Gastroesophageal sphincter (tissue), 4 donors: ENCODE measurements around the gene TRNP1. TPM values are rescaled to one million over a fixed set of nuclear protein-coding genes. Genes with fewer than 3 reads are reported as not detected.
"Not testable (repeated sequence)": the region's sequence is repeated elsewhere in the genome, so short reads cannot be mapped to it uniquely, and the experiment has no call there.

Source experiments
- ATAC-seq: fragments of 150-250 bp; one replicate; pipeline ENCODE4 v1.9.1; 2016; ENCODE audit warnings: mild to moderate bottlenecking, moderate library complexity
- H3K27ac ChIP-seq, 4 donors: fragments of 200-600 bp; sonication (generic) in 3 of 4; 1 replicate in 3 of 4; 2 replicates in 1 of 4; pipeline ENCODE4 v1.5.1; 2016 to 2019
- H3K27me3 ChIP-seq: fragments of 200-600 bp; sonication (generic); one replicate; pipeline ENCODE4 v1.5.1; 2019
- H3K36me3 ChIP-seq, 2 donors: fragments of 200-600 bp; sonication (generic); one replicate each; pipeline ENCODE4 v1.5.1; 2019; ENCODE audit warnings: control low read depth in 1 of 2
- H3K4me1 ChIP-seq, 3 donors: fragments of 200-600 bp; sonication (generic); 1 replicate in 2 of 3; 2 replicates in 1 of 3; pipeline ENCODE4 v1.5.1; 2016 to 2019; ENCODE audit warnings: control low read depth in 2 of 3
- H3K4me3 ChIP-seq, 2 donors: fragments of 200-600 bp; sonication (generic); one replicate each; pipeline ENCODE4 v1.5.1; 2019; ENCODE audit warnings: mild to moderate bottlenecking in 1 of 2, moderate library complexity in 1 of 2
- H3K9me3 ChIP-seq, 3 donors: fragments of 200-600 bp; sonication (generic); one replicate each; pipeline ENCODE4 v1.5.1; 2017 to 2019; ENCODE audit warnings: control low read depth in 2 of 3
- EP300 ChIP-seq: sonication (generic); formaldehyde crosslinking; IDR thresholded peaks from one replicate; pipeline ENCODE4 v1.6.1; 2017; ENCODE audit warnings: antibody characterized with exemption, mild to moderate bottlenecking
- POLR2A ChIP-seq, 2 donors: fragments of 450-650 bp; IDR thresholded peaks; one replicate each; pipeline ENCODE4 v1.6.1; 2017; ENCODE audit warnings: antibody characterized with exemption in 2 of 2, mild to moderate bottlenecking in 2 of 2, moderate library complexity in 1 of 2
- POLR2AphosphoS5 ChIP-seq: sonication (generic); formaldehyde crosslinking; IDR thresholded peaks from one replicate; pipeline ENCODE4 v1.6.1; 2017; ENCODE audit warnings: antibody characterized with exemption
- WGBS, 2 donors: methylation state at CpG; one replicate each; pipeline ENCODE4 v1.1.5; 2018; ENCODE audit warnings: low coverage in 1 of 2; 5-methylcytosine and 5-hydroxymethylcytosine counted together
- total RNA-seq, 4 donors: library from RNA; depleted of rRNA; stranded (reverse); fragments of >200 nt; gene quantifications; one replicate each; pipeline ENCODE4 v1.1.0, GENCODE V29; 2016
- TF ChIP-seq, protein P1 (sequence below), 4 experiments: fragments of 200-600 bp in 2 of 4; fragments of 450-650 bp in 2 of 4; sonication (generic) in 1 of 4; IDR thresholded peaks; one replicate each; pipeline ENCODE4 v1.5.1; 2017 to 2019; ENCODE audit warnings: antibody characterized with exemption in 4 of 4, mild to moderate bottlenecking in 2 of 4, moderate library complexity in 2 of 4

TRNP1 gene
- total RNA-seq, 4 donors from 2014 or later = 15.9 to 48.4 (median 38.8) TPM

DNA sequence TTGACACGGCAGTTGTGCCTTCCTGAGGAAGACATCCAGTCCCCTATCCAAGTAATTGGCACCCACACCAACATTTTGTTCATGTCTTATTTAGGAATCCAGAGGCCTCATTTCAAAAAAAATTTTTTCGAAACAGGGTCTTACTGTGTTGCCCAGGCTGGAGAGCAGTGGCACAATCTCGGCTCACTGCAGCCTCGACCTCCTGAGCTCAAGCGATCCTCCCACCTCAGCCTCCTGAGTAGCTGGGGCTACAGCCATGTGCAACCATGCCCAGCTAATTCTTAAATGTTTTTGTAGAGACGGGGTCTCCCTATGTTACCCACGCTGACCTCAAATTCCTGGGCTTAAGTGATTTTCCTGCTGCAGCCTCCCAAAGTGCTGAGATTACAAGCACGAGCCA lies 9.2 kb upstream of the TRNP1 start:
- Histone ChIP-seq H3K4me1 (no peaks in the 10 kb centered on the region), H3K27me3 (peaks cover 51% of the 10 kb centered on the region), H3K9me3 (no peaks in the 10 kb centered on the region), H3K4me3 (no peak overlapping the region), H3K36me3 (no peaks in the 10 kb centered on the region), H3K27ac (no peak overlapping the region)
- ATAC-seq = no peak
- WGBS, 2 donors = 50 to 85% methylated on average over 2 to 5 of the region's 8 CpGs
- TF ChIP-seq, protein P1, sequence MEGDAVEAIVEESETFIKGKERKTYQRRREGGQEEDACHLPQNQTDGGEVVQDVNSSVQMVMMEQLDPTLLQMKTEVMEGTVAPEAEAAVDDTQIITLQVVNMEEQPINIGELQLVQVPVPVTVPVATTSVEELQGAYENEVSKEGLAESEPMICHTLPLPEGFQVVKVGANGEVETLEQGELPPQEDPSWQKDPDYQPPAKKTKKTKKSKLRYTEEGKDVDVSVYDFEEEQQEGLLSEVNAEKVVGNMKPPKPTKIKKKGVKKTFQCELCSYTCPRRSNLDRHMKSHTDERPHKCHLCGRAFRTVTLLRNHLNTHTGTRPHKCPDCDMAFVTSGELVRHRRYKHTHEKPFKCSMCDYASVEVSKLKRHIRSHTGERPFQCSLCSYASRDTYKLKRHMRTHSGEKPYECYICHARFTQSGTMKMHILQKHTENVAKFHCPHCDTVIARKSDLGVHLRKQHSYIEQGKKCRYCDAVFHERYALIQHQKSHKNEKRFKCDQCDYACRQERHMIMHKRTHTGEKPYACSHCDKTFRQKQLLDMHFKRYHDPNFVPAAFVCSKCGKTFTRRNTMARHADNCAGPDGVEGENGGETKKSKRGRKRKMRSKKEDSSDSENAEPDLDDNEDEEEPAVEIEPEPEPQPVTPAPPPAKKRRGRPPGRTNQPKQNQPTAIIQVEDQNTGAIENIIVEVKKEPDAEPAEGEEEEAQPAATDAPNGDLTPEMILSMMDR (IDR thresholded peaks at IDR 0.05) = no peak
- TF ChIP-seq POLR2AphosphoS5 (no peak), EP300 (no peak), POLR2A (IDR thresholded peaks at IDR 0.05) (no peak)

DNA sequence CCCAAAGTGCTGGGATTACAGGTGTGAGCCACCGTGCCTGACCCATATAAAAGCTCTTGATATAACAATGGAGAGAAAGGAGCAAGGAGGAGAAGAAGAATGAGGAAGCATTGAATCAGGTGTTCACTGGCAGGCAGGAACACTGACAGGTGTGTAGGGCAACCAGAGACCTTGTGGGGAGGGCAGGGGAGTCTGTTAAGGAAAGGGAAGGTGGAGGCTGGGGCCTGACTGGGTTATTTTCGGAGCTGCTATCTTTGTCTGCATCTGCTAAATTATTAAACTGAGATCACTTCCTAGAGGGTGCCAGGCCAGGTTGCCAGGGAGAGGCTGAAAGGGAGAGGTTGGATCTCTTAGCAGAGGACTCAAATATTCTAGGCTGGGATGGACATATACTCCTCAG lies 6.8 kb upstream of the TRNP1 start:
- WGBS, 2 donors = 25 to 43% methylated on average over 1 to 2 of the region's 2 CpGs
- no peaks in the 10 kb centered on the region for H3K4me1 ChIP-seq
- TF ChIP-seq POLR2A (IDR thresholded peaks at IDR 0.05) = no peak
- H3K36me3 ChIP-seq = no peaks in the 10 kb centered on the region
- no peak overlapping the region for H3K27ac ChIP-seq
- no peak overlapping the region for H3K4me3 ChIP-seq
- no peaks in the 10 kb centered on the region for H3K9me3 ChIP-seq
- ATAC-seq = no peak
- peaks cover 54% of the 10 kb centered on the region for H3K27me3 ChIP-seq

DNA sequence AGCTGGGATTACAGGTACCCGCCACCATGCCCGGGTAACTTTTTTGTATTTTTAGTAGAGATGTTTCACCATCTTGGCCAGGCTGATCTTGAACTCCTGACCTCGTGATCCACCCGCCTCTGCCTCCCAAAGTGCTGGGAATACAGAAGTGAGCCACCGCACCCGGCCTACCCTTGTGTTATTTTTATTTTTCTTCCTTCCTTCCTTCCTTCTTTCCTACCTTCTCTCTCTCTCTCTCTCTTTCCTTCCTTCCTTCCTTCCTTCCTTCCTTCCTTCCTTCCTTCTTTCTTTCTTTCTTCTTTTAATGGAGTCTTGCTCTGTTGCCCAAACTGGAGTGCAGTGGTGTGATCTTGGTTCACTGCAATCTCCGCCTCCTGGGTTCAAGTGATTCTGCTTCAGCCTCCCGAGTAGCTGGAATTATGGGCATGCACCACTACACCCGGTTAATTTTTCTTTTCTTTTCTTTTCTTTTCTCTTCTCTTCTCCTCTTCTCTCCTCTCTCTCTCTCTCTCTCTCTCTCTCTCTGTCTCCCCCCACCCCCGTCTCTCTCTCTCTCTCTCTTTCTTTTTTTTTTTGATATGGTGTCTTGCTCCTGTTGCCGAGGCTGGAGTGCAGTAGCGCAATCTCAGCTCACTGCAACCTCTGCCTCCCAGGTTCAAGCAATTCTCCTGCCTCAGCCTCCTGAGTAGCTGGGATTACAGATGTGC lies 3.9 kb upstream of the TRNP1 start:
- peaks cover 3 to 15% (median 3%) of the 10 kb centered on the region in 3 donors for H3K4me1 ChIP-seq
- peaks cover 49% of the 10 kb centered on the region for H3K27me3 ChIP-seq
- 70 to 85% methylated on average over 6 to 11 of the region's 12 CpGs for WGBS, 2 donors
- H3K27ac ChIP-seq, H3K36me3 ChIP-seq, H3K9me3 ChIP-seq, H3K4me3 ChIP-seq, ATAC-seq: not testable (repeated sequence)

DNA sequence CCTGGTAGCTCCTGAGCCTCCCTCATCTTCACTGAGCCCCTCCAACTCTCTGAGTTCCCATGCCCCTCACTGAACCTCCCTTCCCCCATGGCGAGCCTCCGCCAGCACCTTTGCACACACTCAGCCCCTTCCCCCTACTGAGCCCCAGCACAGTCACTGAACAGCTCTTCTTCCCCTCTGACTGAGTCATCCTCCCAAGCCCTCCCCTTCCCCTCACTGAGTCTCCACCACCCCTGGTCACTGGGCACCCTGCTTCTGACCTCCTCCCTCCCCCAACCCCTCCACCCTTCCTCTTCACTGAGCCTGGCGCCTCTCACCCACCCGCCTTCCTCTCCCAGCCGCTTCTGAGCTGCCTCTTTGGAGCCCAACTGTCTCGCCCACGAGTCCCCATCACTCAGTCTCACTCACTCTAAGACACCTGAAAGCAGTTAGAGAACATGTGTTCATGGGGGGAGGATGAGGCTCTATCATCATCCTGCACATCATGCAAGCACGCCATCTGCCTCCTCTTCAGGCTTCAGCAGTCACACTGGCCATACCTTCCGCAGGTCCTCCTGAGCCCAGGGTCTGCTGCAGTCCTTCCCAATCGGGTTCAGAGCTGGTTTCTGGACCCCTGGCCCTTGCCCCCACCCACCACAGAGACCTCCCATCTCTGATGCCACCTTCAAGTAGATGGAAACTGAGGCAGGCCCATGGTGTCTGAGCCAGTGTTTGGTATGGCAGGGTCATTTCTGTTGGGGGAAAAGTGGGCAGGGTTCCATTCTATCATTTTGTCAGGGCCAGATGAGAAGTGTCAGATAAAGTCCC lies 2.0 kb upstream of the TRNP1 start:
- no peak overlapping the region for H3K4me3 ChIP-seq
- no peaks in the 10 kb centered on the region for H3K9me3 ChIP-seq
- ATAC-seq = no peak
- H3K36me3 ChIP-seq = no peaks in the 10 kb centered on the region
- H3K4me1 ChIP-seq = peaks cover 3 to 34% (median 5%) of the 10 kb centered on the region in 3 donors
- H3K27ac ChIP-seq = no peak overlapping the region
- TF ChIP-seq EP300 (no peak), POLR2AphosphoS5 (no peak), POLR2A (IDR thresholded peaks at IDR 0.05) (no peak)
- TF ChIP-seq, protein P1 (IDR thresholded peaks at IDR 0.05) = no peak
- WGBS, 2 donors = 33 to 52% methylated on average over 3 to 5 of the region's 10 CpGs
- peaks cover 41% of the 10 kb centered on the region for H3K27me3 ChIP-seq

DNA sequence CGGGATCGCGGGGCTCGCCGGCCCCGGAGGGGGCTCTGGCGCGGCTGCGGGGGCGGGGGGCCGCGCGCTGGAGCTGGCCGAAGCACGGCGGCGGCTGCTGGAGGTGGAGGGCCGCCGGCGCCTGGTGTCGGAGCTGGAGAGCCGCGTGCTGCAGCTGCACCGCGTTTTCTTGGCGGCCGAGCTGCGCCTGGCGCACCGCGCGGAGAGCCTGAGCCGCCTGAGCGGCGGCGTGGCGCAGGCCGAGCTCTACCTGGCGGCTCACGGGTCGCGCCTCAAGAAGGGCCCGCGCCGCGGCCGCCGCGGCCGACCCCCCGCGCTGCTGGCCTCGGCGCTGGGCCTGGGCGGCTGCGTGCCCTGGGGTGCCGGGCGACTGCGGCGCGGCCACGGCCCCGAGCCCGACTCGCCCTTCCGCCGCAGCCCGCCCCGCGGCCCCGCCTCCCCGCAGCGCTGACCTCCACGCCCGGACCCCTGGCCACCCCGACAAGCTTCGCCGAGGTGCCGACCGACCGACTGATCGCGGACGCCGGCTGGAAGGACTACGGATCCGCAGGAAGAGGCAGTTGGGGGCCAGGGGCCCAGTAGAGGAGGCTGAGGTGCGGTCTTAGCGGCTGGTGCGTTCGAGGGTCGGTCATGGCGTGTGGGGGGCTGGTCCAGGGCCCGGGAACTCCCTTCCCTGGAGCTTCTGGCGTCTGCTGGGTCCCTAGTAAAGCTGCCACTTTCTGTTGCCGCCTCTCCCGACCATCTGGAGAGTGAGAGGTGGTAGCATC lies 711 bp downstream of the TRNP1 start:
- Histone ChIP-seq H3K36me3 (no peaks in the 10 kb centered on the region), H3K4me3 (peak overlapping the region; percentile 57 to 91), H3K27ac (peak overlapping the region; percentile 70 to 93 (median 92)), H3K9me3 (no peaks in the 10 kb centered on the region), H3K27me3 (peaks cover 30% of the 10 kb centered on the region), H3K4me1 (peaks cover 14 to 61% (median 20%) of the 10 kb centered on the region in 3 donors)
- ATAC-seq = peak; percentile 10
- no CpG with 5 or more reads among the region's 97 CpGs for WGBS, 2 donors
- TF ChIP-seq POLR2A (IDR thresholded peaks at IDR 0.05) (no peak), EP300 (no peak), POLR2AphosphoS5 (no peak)
- TF ChIP-seq, protein P1 (IDR thresholded peaks at IDR 0.05) = no peak
